Measurements from ENCODE around the gene CINP.
"Not testable (repeated sequence)": the region's sequence is repeated elsewhere in the genome, so short reads cannot be mapped to it uniquely, and the experiment has no call there.

The CINP gene

GRCh38 chr14:102314242-102315011 is 48.3 kb downstream of the CINP start:
- peak overlapping the region; percentile 61 for H3K9ac ChIP-seq (ENCODE audit: low read length)
- H3K27ac ChIP-seq (ENCODE audit: low read length): no peak overlapping the region
- no peaks in the 10 kb centered on the region for H3K9me3 ChIP-seq (ENCODE audit: insufficient read depth, low read length)
- H3K4me1 ChIP-seq (ENCODE audit: low read length): peaks cover 31% of the 10 kb centered on the region
- H3K36me3 ChIP-seq (replicated peaks; ENCODE audit: low read depth, low read length): no peaks in the 10 kb centered on the region
- H3K27me3 ChIP-seq (ENCODE audit: low read depth, low read length): no peaks in the 10 kb centered on the region
- H3K4me2 ChIP-seq (ENCODE audit: low read length): peak overlapping the region; percentile 83
- TF ChIP-seq EZH2phosphoT487 (IDR thresholded peaks at IDR 0.05; ENCODE audit: low read depth) (no peak), CTCF (IDR thresholded peaks at IDR 0.05; ENCODE audit: low read depth, low read length) (peak; percentile 93)
- H4K20me1 ChIP-seq (ENCODE audit: insufficient read depth, low read length): no peaks in the 10 kb centered on the region
- H3K79me2 ChIP-seq (ENCODE audit: low read length): no peaks in the 10 kb centered on the region
- H3K4me3 ChIP-seq (ENCODE audit: low read length): peak overlapping the region; percentile 88
- H2AFZ ChIP-seq (ENCODE audit: low read depth, low read length): peak overlapping the region; percentile 92

- Histone ChIP-seq H3K9me3 (ENCODE audit: insufficient read depth, low read length) (no peaks in the 10 kb centered on the region), H4K20me1 (ENCODE audit: insufficient read depth, low read length) (no peaks in the 10 kb centered on the region), H3K4me2 (ENCODE audit: low read length) (peak within 1 kb of the TSS; percentile 77), H3K4me1 (ENCODE audit: low read length) (peaks cover 6% of the 10 kb centered on the region), H3K27ac (ENCODE audit: low read length) (no peak within 1 kb of the TSS), H3K79me2 (ENCODE audit: low read length) (no peaks in the 10 kb centered on the region), H3K9ac (ENCODE audit: low read length) (peak within 1 kb of the TSS; percentile 39; the same call in 1 of the 2 replicates), H2AFZ (ENCODE audit: low read depth, low read length) (peak within 1 kb of the TSS; percentile 98), H3K36me3 (replicated peaks; ENCODE audit: low read depth, low read length) (no peaks in the 10 kb centered on the region), H3K27me3 (ENCODE audit: low read depth, low read length) (no peaks in the 10 kb centered on the region), H3K4me3 (ENCODE audit: low read length) (peak within 1 kb of the TSS; percentile 91)
- TF ChIP-seq CTCF (IDR thresholded peaks at IDR 0.05; ENCODE audit: low read depth, low read length) (no peak), EZH2phosphoT487 (IDR thresholded peaks at IDR 0.05; ENCODE audit: low read depth) (no peak)
These were observed 57.8 kb downstream of the CINP start, which contains the start of gene MOK for GRCh38 chr14:102304611-102305506. TSS of gene MOK (minus strand) at chr14:102305164. CDS start at chr14:102304968, 196 bp downstream.

GRCh38 chr14:102303664-102304063 is 59.0 kb downstream of the CINP start:
- Histone ChIP-seq H3K4me1 (ENCODE audit: low read length) (peaks cover 6% of the 10 kb centered on the region), H3K4me3 (ENCODE audit: low read length) (no peak overlapping the region), H3K9ac (ENCODE audit: low read length) (no peak overlapping the region), H3K27ac (ENCODE audit: low read length) (no peak overlapping the region), H3K36me3 (replicated peaks; ENCODE audit: low read depth, low read length) (no peaks in the 10 kb centered on the region), H4K20me1 (ENCODE audit: insufficient read depth, low read length) (no peaks in the 10 kb centered on the region), H3K9me3 (ENCODE audit: insufficient read depth, low read length) (no peaks in the 10 kb centered on the region), H3K27me3 (ENCODE audit: low read depth, low read length) (no peaks in the 10 kb centered on the region), H3K4me2 (ENCODE audit: low read length) (no peak overlapping the region), H3K79me2 (ENCODE audit: low read length) (no peaks in the 10 kb centered on the region), H2AFZ (ENCODE audit: low read depth, low read length) (no peak overlapping the region)
- TF ChIP-seq CTCF (IDR thresholded peaks at IDR 0.05; ENCODE audit: low read depth, low read length): no peak
- no peak for TF ChIP-seq EZH2phosphoT487 (IDR thresholded peaks at IDR 0.05; ENCODE audit: low read depth)

GRCh38 chr14:102298303-102299070 is 64.2 kb downstream of the CINP start:
- H3K27ac ChIP-seq (ENCODE audit: low read length); H3K27me3 ChIP-seq (ENCODE audit: low read depth, low read length); H3K79me2 ChIP-seq (ENCODE audit: low read length): not testable (repeated sequence)

More at GRCh38 chr14:102298303-102299070, 64.2 kb downstream of the CINP start:
- H4K20me1 ChIP-seq (ENCODE audit: insufficient read depth, low read length); H3K36me3 ChIP-seq (replicated peaks; ENCODE audit: low read depth, low read length); H3K4me3 ChIP-seq (ENCODE audit: low read length); H3K4me2 ChIP-seq (ENCODE audit: low read length); H3K9ac ChIP-seq (ENCODE audit: low read length); H3K4me1 ChIP-seq (ENCODE audit: low read length); H3K9me3 ChIP-seq (ENCODE audit: insufficient read depth, low read length); H2AFZ ChIP-seq (ENCODE audit: low read depth, low read length): not testable (repeated sequence)

Data from OCI-LY3 (cell line).